ENCODE results near the gene DSCAML1.

Gene DSCAML1

DNA sequence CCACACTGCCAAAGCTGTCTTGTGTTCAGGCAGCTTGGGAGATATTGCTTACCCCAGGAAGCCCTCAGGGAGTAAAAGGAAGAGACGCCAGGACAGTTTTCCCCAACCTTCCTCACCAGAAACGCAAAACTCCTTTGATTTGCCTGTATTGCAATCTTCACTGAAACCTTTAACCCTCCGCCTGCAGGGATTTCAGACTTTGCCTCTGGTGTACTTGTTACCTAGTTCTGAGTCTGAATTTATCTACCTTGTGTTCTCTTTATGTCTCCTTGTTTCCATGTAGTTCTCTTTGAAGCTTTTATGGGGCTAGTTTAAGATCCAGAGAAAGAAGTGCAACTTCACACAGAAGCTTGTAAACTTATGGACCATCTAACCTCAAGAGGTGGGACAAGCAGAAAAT is 154.2 kb downstream of the DSCAML1 start:
- no peak for DNase-seq (ENCODE audit: low read depth)
- H3K4me3 ChIP-seq (ENCODE audit: low read depth, low read length): no peak overlapping the region
- TF ChIP-seq, protein P1, sequence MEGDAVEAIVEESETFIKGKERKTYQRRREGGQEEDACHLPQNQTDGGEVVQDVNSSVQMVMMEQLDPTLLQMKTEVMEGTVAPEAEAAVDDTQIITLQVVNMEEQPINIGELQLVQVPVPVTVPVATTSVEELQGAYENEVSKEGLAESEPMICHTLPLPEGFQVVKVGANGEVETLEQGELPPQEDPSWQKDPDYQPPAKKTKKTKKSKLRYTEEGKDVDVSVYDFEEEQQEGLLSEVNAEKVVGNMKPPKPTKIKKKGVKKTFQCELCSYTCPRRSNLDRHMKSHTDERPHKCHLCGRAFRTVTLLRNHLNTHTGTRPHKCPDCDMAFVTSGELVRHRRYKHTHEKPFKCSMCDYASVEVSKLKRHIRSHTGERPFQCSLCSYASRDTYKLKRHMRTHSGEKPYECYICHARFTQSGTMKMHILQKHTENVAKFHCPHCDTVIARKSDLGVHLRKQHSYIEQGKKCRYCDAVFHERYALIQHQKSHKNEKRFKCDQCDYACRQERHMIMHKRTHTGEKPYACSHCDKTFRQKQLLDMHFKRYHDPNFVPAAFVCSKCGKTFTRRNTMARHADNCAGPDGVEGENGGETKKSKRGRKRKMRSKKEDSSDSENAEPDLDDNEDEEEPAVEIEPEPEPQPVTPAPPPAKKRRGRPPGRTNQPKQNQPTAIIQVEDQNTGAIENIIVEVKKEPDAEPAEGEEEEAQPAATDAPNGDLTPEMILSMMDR (IDR thresholded peaks at IDR 0.05; ENCODE audit: insufficient read depth, low read depth, low read length, missing control alignments): no peak

DNA sequence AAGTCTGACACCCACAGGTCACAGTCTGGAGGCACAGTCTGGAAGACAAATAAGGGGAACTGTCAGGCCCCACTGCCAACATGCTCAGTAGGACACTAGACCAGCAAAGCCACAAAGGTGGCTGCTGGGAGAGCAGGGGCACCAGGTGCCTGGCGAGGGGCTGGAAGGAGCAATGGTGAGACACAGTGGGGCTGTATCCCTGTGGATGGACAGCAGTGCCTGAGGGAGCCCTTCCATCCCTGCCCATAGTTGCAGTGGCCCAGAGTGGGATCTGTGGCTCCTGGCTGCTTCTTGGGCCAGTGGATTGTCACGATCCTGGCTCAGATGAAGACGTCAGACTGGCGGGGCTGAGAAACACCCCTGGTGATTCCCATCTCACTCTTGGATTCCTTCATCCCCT is 154.6 kb downstream of the DSCAML1 start:
- TF ChIP-seq, protein P1 (IDR thresholded peaks at IDR 0.05; ENCODE audit: insufficient read depth, low read depth, low read length, missing control alignments): no peak
- H3K4me3 ChIP-seq (ENCODE audit: low read depth, low read length): no peak overlapping the region
- DNase-seq (ENCODE audit: low read depth): no peak

DNA sequence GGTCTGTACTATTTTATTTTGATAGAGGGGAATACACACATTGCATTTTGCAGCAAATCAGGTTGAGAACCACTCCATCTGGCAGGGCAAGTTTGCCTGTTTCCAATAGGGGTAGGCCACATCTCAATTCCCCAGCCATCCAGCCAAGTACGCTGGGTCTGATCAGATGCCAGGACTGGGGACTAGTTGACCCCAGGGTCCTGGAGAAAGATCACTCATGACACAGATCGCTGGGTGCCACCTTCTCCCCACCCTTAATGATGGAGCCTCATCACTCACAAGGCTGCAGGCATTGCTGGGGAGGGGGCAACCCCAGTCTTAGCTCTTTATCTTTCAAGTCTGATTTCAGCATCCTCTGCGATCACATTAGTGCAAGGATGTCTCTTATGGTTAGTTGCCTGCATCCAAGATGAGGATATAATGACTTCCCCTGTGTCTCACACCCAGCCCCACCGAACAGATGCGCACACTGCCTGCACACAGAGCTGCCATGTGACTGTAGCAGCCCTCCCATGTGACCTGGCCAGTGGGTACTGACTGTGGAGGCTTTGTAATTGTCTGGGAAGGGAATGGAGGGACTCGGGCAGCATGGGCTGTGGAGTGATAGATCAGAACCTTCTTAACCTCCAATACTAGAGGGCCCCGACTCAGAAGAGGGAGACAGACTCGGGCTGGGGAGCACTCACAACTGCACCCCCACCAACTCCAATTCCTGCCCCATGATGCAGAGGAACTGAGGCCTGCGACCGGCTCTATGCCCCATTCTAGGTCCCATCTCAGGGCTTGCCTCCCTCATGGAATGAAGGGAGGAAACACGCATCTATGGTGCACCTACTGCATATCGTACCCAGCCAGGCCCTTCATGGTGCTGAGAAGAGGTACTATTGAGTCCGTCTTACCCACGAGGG is 155.8 kb downstream of the DSCAML1 start:
- H3K4me3 ChIP-seq (ENCODE audit: low read depth, low read length): no peak overlapping the region
- DNase-seq (ENCODE audit: low read depth): no peak
- TF ChIP-seq, protein P1 (IDR thresholded peaks at IDR 0.05; ENCODE audit: insufficient read depth, low read depth, low read length, missing control alignments): no peak

DNA sequence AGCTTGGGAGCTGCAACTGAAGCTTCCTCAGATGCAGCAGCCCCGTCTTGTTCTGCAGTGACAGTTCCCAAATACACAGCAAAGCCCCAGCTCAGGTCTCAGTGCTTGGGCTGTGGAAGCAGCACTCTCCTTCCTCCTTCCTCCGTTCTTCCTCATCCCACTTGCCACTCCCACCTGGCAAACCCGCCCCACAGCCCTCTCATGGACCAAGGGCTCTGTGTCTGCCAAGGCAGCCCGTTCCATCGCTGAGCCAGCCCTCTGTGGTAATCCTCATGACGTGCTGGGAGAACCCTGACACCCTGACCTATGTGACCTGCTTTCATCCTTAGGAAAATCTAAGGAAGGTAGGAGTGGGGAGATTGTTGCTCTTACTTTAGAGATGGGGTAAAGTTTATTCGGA is 157.0 kb downstream of the DSCAML1 start:
- no peak overlapping the region for H3K4me3 ChIP-seq (ENCODE audit: low read depth, low read length)
- TF ChIP-seq, protein P1 (IDR thresholded peaks at IDR 0.05; ENCODE audit: insufficient read depth, low read depth, low read length, missing control alignments): no peak
- no peak for DNase-seq (ENCODE audit: low read depth)

DNA sequence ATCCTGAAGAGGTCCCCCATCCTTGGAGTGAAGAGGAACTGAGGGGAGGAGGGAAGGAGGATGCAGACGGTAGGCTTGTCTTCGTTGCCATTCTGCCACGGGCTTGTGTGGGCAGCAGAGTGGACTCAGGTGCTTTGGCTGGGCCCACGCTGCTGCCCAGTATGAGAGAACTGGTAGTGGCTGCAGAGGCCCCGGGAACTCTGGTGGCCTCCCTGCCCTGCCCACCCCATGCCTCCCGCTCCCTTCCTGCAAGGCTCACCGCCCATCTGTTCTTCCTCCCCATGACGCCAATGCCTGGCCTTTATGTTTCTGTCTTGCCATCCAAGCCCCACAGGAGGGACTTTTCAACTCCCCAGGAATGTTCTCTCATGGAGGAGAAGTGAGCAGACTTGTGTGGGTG is 157.4 kb downstream of the DSCAML1 start:
- TF ChIP-seq, protein P1 (IDR thresholded peaks at IDR 0.05; ENCODE audit: insufficient read depth, low read depth, low read length, missing control alignments): no peak
- no peak for DNase-seq (ENCODE audit: low read depth)
- no peak overlapping the region for H3K4me3 ChIP-seq (ENCODE audit: low read depth, low read length)

DNA sequence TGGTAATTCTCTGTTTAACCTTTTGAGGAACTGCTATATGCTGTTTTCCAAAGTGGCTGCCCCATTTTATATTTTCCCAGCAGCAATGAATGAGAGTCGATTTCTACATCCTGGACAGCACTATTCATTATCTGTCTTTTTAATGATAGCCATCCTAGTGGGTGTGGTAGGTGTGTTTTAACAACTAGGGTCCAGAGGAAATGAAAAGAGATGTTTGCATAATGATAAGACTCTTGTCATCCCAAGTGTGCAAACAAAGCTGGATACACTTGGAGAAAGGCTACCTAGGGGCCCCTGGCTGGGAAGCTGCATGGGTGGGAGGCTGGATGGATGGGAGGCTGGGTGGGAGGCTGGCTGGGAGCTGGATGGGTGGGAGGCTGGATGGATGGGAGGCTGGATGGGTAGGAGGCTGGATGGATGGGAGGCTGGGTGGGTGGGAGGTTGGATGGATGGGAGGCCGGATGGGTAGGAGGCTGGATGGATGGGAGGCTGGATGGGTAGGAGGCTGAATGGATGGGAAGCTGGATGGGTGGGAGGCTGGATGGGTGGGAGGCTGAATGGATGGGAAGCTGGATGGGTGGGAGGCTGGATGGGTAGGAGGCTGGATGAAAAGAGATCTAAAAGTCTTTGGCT is 158.0 kb downstream of the DSCAML1 start:
- DNase-seq (ENCODE audit: low read depth): no peak
- no peak overlapping the region for H3K4me3 ChIP-seq (ENCODE audit: low read depth, low read length)
- TF ChIP-seq, protein P1 (IDR thresholded peaks at IDR 0.05; ENCODE audit: insufficient read depth, low read depth, low read length, missing control alignments): no peak

Measured in GM12865 (cell line).